C1 segment of cervical spinal cord (tissue), 14 donors: ENCODE results near the gene C8G.

Source experiments
- DNase-seq, 14 donors: peaks; one replicate each; lab custom pipeline; 2025; lab: John Stamatoyannopoulos, UW

The C8G gene

GRCh38 chr9:136944519-136945332 lies at the start of gene C8G, which contains the start of gene FBXW5:
C8G (plus strand) TSS chr9:136945243; CDS start chr9:136945321, 78 bp downstream.
FBXW5 (minus strand) TSS chr9:136944738; CDS start chr9:136944083, 655 bp downstream.
- peak in 13 of 14 donors; percentile 82 to 97 (median 90) for DNase-seq

- DNase-seq, result no peak
These were observed 49.0 kb upstream of the C8G start for GRCh38 chr9:136896027-136896426.

- DNase-seq, result no peak
These were observed 46.5 kb upstream of the C8G start for GRCh38 chr9:136898483-136899100.

- DNase-seq, result no peak
These were observed 45.8 kb upstream of the C8G start for GRCh38 chr9:136899196-136899595.

- no peak for DNase-seq
These were observed 44.5 kb upstream of the C8G start for GRCh38 chr9:136900556-136900955.

- no peak for DNase-seq
These were observed 44.0 kb upstream of the C8G start for GRCh38 chr9:136900988-136901515.

- no peak for DNase-seq
These were observed 43.4 kb upstream of the C8G start for GRCh38 chr9:136901516-136902258.

GRCh38 chr9:136902259-136902821 lies 42.7 kb upstream of the C8G start:
- DNase-seq, result no peak

DNA sequence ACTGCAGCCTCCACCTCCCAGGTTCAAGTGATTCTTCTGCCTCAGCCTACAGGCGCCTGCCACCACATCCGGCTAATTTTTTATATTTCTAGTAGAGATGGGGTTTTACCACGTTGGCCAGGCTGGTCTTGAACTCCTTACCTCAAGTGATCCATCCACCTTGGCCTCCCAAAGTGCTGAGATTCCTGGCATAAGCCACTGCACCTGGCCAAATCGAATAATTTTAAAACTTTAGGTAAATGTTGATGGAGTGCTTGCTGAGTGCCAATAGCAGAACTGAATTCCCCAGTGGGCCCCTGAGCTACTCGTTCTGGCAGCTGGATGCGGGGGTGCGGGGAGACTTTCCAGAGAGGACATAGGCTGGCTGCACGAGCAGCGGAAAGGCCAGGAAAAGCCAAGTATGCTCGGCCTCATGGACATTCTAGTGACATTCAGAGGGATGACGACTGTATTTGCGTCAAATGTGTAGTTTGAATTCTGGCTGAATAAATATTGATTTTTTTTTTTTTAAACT lies 41.9 kb upstream of the C8G start:
- no peak for DNase-seq

- DNase-seq, result no peak
These were observed 38.8 kb upstream of the C8G start for GRCh38 chr9:136906266-136906665.

- peak in 1 of 14 donors; percentile 42 for DNase-seq
These were observed 37.8 kb upstream of the C8G start for GRCh38 chr9:136907011-136907914.

DNA sequence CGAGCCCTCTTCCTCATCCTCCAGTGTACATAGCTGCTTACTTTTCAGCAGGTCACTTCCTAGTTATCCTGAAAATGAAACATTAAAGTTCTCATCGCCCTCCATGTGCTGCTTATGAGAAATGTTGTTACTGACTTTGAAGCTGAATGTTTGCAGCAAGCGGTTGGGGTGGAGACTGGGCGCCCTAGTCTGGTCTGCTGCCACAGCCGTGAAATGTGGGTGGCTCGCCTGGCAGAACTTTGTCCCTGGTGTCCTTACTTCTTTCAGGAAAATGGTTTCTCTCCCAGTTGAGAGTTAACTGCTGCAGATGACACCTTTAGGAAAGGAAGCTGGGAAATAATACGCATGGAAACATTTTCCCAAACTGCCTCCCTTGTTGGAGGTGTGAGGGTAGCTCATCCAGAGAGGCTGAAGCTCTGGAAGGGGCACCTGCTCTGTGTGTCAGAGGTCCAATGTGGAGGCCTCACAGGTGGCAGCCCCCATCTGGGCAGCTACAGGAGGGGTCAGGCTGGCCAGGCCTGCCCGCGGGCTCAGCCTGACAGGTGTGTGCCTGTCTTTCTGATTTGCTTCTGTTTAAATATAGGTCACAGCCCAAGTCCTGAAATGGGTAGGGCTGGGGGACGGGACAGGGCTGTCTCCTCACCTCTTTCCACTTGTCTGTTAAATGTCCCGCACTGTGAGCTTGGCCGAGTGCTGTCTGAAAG lies 34.7 kb upstream of the C8G start:
- DNase-seq, result no peak

DNA sequence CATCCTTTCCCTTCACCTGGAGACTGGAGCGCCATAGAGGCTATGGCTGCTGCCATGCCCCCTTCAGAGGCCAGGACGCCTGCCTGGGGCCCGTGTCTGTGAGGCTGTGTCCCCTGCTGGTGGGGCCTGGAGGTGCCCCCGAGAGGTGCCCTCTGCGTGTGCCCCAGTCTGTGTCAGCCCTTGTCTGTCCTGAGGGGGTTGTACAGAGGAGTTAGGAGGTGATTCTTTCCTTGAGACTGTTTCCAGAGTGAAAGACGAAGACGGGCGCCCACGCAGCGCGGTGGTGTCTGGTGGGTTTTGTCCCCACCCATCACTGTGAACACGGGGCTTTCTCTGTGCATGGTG lies 34.2 kb upstream of the C8G start:
- DNase-seq, result no peak

DNA sequence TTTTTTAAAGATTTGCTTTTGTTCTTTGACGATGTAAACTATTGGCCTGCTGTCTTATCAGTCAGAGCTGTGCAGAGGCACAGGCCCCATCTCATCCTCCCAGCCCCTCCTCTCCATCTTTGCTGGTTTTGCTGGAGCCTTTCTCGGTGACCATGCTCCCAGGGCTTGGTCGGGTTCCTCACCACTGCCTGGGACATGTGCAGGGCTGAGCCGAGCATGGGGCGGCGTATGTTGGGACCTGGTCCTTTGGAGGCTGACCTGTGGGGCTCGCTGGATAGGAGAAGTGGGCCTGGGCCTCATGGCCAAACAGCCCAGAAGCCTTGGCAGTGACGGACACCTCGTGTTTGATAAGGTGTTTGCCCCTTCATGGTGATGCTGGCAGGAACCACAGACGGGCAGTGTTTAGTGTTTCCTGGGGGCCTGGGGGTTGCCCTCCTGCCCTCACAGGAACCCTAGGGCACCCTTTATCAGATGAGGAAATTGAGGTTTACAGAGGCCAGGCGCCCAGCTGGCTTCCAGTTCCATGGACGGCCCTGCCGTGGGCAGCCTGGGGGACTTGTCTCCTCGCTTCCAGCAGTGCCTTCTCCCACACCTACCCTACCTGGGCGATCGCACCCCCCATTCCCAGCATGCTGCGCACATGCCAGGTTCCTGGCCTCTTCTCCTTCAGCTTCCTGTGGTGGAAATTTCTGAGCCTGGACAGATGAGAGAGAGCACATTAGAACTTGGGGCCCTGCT lies 31.2 kb upstream of the C8G start:
- no peak for DNase-seq

DNA sequence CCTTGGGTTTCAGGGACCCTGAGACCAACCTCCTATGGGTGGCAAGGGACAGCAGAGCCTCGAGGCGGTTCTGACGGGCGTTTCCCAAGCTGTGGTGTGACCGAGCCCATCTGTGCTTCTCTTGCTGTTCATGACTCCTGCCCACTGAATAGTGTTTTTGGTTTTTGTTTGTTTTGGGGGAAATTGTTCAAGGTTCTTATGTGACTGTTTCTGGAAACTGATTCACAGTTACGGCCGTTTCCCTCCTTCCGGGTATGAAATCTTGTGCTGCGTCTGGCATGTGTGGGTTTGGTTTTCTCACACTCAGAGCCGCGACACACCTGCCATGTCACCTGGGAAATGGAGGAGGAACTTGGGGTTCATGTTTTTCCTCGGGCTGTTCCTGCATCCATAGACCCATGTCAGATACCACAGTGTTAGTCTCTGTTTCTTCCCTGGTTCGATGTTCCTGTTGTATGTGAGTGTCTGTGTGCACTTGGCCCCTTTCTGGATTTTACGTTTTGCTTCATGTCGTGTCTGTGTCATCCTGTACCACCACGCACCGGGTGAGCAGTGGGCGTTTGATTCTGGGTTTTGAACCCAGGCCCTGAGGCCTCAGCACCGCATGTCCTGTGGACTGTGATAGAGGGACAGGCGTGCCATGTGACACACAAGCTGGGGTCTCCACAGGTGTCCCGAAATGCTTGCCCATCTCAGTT lies 29.3 kb upstream of the C8G start:
- DNase-seq, result no peak

- peak in 1 of 14 donors; percentile 25 for DNase-seq
These were observed 28.5 kb upstream of the C8G start for GRCh38 chr9:136916330-136917184.

- DNase-seq, result no peak
These were observed 27.1 kb upstream of the C8G start for GRCh38 chr9:136917902-136918301.

DNA sequence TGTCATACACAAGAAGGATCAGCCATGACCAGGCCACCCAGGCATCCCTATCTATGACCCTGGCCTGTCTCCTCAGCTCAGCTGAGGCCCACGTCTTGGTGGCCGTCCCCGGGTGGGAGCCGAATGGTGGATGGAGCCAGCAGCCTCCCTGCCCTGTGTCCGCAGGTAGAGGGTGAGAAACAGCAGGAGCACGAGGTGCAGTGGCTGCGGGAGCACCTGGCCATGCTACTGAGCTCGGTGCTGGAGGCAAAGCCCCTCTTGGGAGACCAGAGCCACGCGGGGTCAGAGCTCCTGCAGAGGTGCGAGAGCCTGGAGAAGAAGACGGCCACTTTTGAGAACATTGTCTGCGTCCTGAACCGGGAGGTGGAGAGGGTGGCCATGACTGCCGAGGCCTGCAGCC lies 25.0 kb upstream of the C8G start:
- no peak for DNase-seq
